ENCODE results near the gene GRM8. TPM values are rescaled to one million over a fixed set of nuclear protein-coding genes. Genes with fewer than 3 reads are reported as not detected.

Gene GRM8
- total RNA-seq, 2 experiments from 2014 or later, result not detected

DNA sequence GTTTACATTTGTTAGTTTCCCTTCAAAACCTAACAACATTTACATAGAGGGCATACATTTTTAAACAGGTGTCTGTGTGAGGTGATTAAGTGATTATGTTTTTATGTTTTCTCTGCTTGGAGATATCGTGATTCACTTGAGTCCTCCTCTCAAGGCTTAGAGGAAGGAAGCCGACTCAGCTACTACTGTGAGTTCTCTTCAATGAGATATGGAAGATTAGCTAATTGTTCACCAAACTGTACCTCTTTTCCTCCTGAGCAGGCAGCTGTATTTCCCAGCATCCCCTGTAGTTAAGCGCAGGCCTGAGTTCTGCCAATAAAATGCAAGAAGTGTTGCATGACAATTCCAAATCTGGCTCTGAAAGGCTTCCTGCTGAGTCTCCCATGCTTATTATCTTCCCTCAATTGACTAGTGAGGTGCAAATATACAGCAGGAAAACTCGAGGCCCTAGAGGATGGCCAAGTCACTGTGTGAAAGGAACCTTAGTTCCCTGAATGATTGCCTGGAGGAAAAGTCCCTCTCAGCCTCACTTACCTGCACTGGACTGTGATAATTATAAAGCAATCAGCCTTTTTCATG is 528.7 kb downstream of the GRM8 start:
- H3K36me3 ChIP-seq (ENCODE audit: insufficient read depth, low read length), result no peaks in the 10 kb centered on the region
- TF ChIP-seq, protein P1, sequence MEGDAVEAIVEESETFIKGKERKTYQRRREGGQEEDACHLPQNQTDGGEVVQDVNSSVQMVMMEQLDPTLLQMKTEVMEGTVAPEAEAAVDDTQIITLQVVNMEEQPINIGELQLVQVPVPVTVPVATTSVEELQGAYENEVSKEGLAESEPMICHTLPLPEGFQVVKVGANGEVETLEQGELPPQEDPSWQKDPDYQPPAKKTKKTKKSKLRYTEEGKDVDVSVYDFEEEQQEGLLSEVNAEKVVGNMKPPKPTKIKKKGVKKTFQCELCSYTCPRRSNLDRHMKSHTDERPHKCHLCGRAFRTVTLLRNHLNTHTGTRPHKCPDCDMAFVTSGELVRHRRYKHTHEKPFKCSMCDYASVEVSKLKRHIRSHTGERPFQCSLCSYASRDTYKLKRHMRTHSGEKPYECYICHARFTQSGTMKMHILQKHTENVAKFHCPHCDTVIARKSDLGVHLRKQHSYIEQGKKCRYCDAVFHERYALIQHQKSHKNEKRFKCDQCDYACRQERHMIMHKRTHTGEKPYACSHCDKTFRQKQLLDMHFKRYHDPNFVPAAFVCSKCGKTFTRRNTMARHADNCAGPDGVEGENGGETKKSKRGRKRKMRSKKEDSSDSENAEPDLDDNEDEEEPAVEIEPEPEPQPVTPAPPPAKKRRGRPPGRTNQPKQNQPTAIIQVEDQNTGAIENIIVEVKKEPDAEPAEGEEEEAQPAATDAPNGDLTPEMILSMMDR (conservative IDR thresholded peaks at IDR 0.05; ENCODE audit: low read length), result no peak
- no peak for TF ChIP-seq EZH2phosphoT487 (IDR thresholded peaks at IDR 0.05; ENCODE audit: borderline replicate concordance, low read depth, low read length)
- no peak overlapping the region for H3K4me3 ChIP-seq (ENCODE audit: low read depth, low read length, poor library complexity, severe bottlenecking)
- no peaks in the 10 kb centered on the region for H3K9me3 ChIP-seq (ENCODE audit: low read length)
- no peak for DNase-seq (ENCODE audit: low spot score)
- intact Hi-C loops (cut with micrococcal nuclease; ENCODE audit: unreplicated experiment), result no loop called here
- H3K79me2 ChIP-seq (ENCODE audit: insufficient read depth, low read depth, low read length), result no peaks in the 10 kb centered on the region
- H3K4me2 ChIP-seq (ENCODE audit: low read length), result no peak overlapping the region
- H3K4me1 ChIP-seq (ENCODE audit: insufficient read depth, low read length, poor library complexity, severe bottlenecking), result no peaks in the 10 kb centered on the region
- no peaks in the 10 kb centered on the region for H3K9me2 ChIP-seq (ENCODE audit: insufficient read depth, low read length)
- BruUV-seq (replicated peaks), result no TSS peak
- ChIA-PET POLR2A (no interaction called here), CTCF (ENCODE audit: unreplicated experiment) (no interaction called here)
- no peak overlapping the region for H3K27ac ChIP-seq (ENCODE audit: low read depth, low read length, poor library complexity, severe bottlenecking)
- no peaks in the 10 kb centered on the region for H4K20me1 ChIP-seq (ENCODE audit: insufficient read depth, low read length)
- H2AFZ ChIP-seq (ENCODE audit: low read length), result no peak overlapping the region

DNA sequence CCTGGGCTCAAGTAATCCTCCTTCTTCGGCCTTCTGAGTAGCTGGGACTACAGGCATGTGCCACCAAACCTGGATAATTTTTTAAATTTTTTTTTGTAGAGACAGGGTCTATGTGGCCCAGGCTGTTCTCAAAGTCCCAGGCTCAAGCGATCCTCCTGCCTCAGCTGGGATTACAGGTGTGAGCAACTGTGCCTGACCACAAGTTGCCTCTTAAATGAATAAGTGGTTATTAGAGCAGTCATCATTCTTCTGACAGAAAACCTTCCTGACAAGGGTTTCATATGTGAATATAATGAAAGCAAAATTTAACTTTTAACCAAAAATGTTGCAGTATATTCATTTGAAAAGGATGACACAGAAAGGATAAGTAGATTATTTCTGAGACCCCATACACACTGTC is 532.5 kb downstream of the GRM8 start:
- Histone ChIP-seq H3K27ac (ENCODE audit: low read depth, low read length, poor library complexity, severe bottlenecking) (no peak overlapping the region), H3K36me3 (ENCODE audit: insufficient read depth, low read length) (no peaks in the 10 kb centered on the region), H3K4me3 (ENCODE audit: low read depth, low read length, poor library complexity, severe bottlenecking) (no peak overlapping the region), H2AFZ (ENCODE audit: low read length) (no peak overlapping the region), H3K79me2 (ENCODE audit: insufficient read depth, low read depth, low read length) (no peaks in the 10 kb centered on the region), H3K9me2 (ENCODE audit: insufficient read depth, low read length) (no peaks in the 10 kb centered on the region), H3K4me1 (ENCODE audit: insufficient read depth, low read length, poor library complexity, severe bottlenecking) (no peaks in the 10 kb centered on the region), H3K4me2 (ENCODE audit: low read length) (no peak overlapping the region), H4K20me1 (ENCODE audit: insufficient read depth, low read length) (no peaks in the 10 kb centered on the region), H3K9me3 (ENCODE audit: low read length) (no peaks in the 10 kb centered on the region)
- CTCF ChIA-PET (ENCODE audit: unreplicated experiment), result no interaction called here
- BruUV-seq (replicated peaks), result no TSS peak
- intact Hi-C loops (cut with micrococcal nuclease; ENCODE audit: unreplicated experiment), result no loop called here
- POLR2A ChIA-PET, result interaction anchor here (0.5 to 0.7 kb wide), 3 partner anchors 31 to 1016 kb away, joined by 3 read pairs; no protein-coding TSS in a partner anchor
- TF ChIP-seq, protein P1 (conservative IDR thresholded peaks at IDR 0.05; ENCODE audit: low read length), result no peak
- TF ChIP-seq EZH2phosphoT487 (IDR thresholded peaks at IDR 0.05; ENCODE audit: borderline replicate concordance, low read depth, low read length), result no peak
- DNase-seq (ENCODE audit: low spot score), result no peak

DNA sequence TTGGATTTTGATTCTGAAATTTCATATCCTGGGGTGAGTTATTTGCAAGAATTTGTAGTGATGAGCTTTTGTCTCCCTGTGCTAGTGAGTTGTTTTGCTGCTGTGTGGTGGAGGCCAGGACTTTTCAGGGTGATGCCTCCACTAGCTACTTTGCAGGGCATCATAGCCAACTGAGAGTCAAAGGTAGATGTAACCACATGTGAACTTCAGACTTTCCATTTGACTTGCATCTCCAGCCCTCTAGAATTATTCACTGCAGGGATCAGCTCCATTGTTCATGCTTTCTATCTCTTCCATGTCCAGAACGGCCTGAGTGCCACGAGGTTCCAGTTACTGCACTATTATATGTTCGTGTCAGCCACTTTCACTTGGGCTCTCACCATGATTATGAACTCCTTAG is 534.3 kb downstream of the GRM8 start:
- no peaks in the 10 kb centered on the region for H3K9me3 ChIP-seq (ENCODE audit: low read length)
- DNase-seq (ENCODE audit: low spot score), result no peak
- H3K27ac ChIP-seq (ENCODE audit: low read depth, low read length, poor library complexity, severe bottlenecking), result no peak overlapping the region
- CTCF ChIA-PET (ENCODE audit: unreplicated experiment), result no interaction called here
- H4K20me1 ChIP-seq (ENCODE audit: insufficient read depth, low read length), result no peaks in the 10 kb centered on the region
- intact Hi-C loops (cut with micrococcal nuclease; ENCODE audit: unreplicated experiment), result no loop called here
- no peaks in the 10 kb centered on the region for H3K36me3 ChIP-seq (ENCODE audit: insufficient read depth, low read length)
- no peaks in the 10 kb centered on the region for H3K79me2 ChIP-seq (ENCODE audit: insufficient read depth, low read depth, low read length)
- H3K4me3 ChIP-seq (ENCODE audit: low read depth, low read length, poor library complexity, severe bottlenecking), result no peak overlapping the region
- no peak for TF ChIP-seq EZH2phosphoT487 (IDR thresholded peaks at IDR 0.05; ENCODE audit: borderline replicate concordance, low read depth, low read length)
- TF ChIP-seq, protein P1 (conservative IDR thresholded peaks at IDR 0.05; ENCODE audit: low read length), result no peak
- POLR2A ChIA-PET, result no interaction called here
- BruUV-seq (replicated peaks), result no TSS peak
- H3K4me2 ChIP-seq (ENCODE audit: low read length), result no peak overlapping the region
- H3K9me2 ChIP-seq (ENCODE audit: insufficient read depth, low read length), result no peaks in the 10 kb centered on the region
- no peaks in the 10 kb centered on the region for H3K4me1 ChIP-seq (ENCODE audit: insufficient read depth, low read length, poor library complexity, severe bottlenecking)
- no peak overlapping the region for H2AFZ ChIP-seq (ENCODE audit: low read length)
